Esophagus (tissue), 2 donors: ENCODE results near the gene COBL. TPM values are rescaled to one million over a fixed set of nuclear protein-coding genes. Genes with fewer than 3 reads are reported as not detected.

ENCODE experiments used
- H3K27ac ChIP-seq, 2 donors: one replicate each; pipeline ENCODE4 v1.5.1; 2013; ENCODE audit warnings: low read depth in 2 of 2, mild to moderate bottlenecking in 2 of 2, inconsistent platforms in 1 of 2, low read length in 1 of 2, moderate library complexity in 1 of 2
- H3K27me3 ChIP-seq, 2 donors: one replicate each; pipeline ENCODE4 v1.6.1; 2013; ENCODE audit warnings: low read length in 2 of 2, control low read depth in 1 of 2, mild to moderate bottlenecking in 1 of 2; ENCODE audit not compliant: insufficient read depth in 2 of 2, control insufficient read depth in 1 of 2
- H3K36me3 ChIP-seq, 2 donors: one replicate each; pipeline ENCODE4 v1.6.1; 2013; ENCODE audit warnings: low read length in 1 of 2; ENCODE audit not compliant: control insufficient read depth in 2 of 2, insufficient read depth in 2 of 2
- H3K4me1 ChIP-seq, 2 donors: one replicate each; pipeline ENCODE4 v1.6.1; 2013; ENCODE audit warnings: low read length in 1 of 2; ENCODE audit not compliant: control insufficient read depth in 2 of 2, insufficient read depth in 2 of 2
- H3K4me3 ChIP-seq, 2 donors: one replicate each; pipeline ENCODE4 v1.5.1; 2013; ENCODE audit warnings: low read length in 2 of 2, mild to moderate bottlenecking in 2 of 2, low read depth in 1 of 2, moderate library complexity in 1 of 2
- H3K9me3 ChIP-seq, 2 donors: one replicate each; pipeline ENCODE4 v1.6.1; 2013; ENCODE audit warnings: mild to moderate bottlenecking in 2 of 2, low read depth in 1 of 2, low read length in 1 of 2, moderate library complexity in 1 of 2; ENCODE audit not compliant: control insufficient read depth in 2 of 2, insufficient read depth in 1 of 2
- WGBS, 2 donors: extraction: QIAGEN DNeasy Blood & Tissue Kit; methylation state at CpG; one replicate each; pipeline ENCODE4 v1.1.7; 2013; 5-methylcytosine and 5-hydroxymethylcytosine counted together
- polyA plus RNA-seq, 2 donors: library from polyadenylated mRNA; stranded (reverse); fragments of 200-250 nt; gene quantifications; one replicate each; pipeline ENCODE4 v1.2.3, GENCODE V29; 2013
- donor health status: healthy with polysubstance abuse.
- donor health status: Bipolar disorder and iron deficiency.

COBL gene
- polyA plus RNA-seq, 2 donors = 3.6 to 6.1 TPM

DNA sequence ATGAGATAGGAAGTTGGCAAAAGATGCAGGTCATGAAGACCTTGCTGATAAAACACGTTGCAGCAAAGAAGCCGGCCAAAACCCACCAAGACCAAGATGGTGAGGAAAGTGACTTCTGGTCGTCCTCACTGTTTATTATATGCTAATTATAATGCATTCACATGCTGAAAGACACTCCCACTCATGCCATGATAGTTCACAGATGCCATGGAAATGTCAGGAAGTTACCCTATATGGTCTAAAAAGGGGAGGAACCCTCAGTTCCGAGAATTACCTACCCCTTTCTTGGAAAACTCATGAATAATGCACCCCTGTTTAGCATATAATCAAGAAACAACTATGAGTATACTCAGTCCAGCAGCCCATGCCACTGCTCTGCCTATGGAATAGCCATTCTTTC, 331.5 kb downstream of the COBL start:
- Histone ChIP-seq H3K36me3 (no peaks in the 10 kb centered on the region), H3K27ac (no peak overlapping the region), H3K4me1 (no peaks in the 10 kb centered on the region), H3K9me3 (no peaks in the 10 kb centered on the region), H3K27me3 (peaks cover 0 to 2% of the 10 kb centered on the region in 2 donors), H3K4me3 (no peak overlapping the region)
- WGBS, 2 donors = 76 to 78% methylated on average over 4 of the region's 4 CpGs

DNA sequence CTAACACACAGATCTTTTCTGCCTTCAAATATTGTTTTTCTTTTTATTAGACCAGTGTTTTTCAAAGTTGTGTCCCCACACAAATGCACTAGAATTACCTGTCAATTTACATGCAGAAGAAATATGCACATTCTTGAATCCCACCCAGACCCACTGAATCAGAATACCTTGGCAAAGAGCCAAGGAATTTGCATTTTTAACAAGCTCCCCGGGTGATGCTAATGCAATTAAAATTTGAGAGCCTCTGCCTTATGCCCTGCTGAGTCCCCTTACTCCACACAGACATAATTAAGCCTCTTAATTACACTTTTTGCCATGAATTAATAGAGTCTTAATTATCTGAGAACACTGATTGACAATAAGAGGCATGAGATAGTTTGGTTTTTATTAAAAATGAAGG, 332.8 kb downstream of the COBL start:
- Histone ChIP-seq H3K9me3 (no peaks in the 10 kb centered on the region), H3K4me1 (no peaks in the 10 kb centered on the region), H3K36me3 (no peaks in the 10 kb centered on the region), H3K4me3 (no peak overlapping the region), H3K27ac (no peak overlapping the region), H3K27me3 (peaks cover 0 to 2% of the 10 kb centered on the region in 2 donors)
- WGBS, 2 donors = 37 to 50% methylated on average over 1 of the region's 1 CpG

DNA sequence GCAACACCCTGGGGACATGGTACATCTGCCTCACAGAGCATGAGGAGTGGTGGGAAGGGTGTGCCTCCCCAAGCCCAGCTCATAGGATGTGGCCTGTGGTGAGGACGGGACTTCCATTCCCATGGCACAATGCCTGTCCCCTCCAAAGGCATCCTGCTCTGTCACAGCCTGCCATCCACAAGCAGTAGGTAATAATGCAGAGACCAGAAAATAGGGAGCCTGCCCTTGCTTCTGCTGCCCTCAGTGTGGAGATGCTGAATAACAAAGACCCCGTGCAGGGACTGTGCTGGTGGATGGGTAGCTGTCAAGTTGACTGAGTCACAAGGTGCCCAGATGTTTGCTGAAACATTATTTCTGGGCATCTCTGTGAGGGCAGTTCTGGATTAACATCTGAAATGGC, 334.0 kb downstream of the COBL start:
- WGBS, 2 donors = 74 to 83% methylated on average over 2 of the region's 2 CpGs
- H3K9me3 ChIP-seq = no peaks in the 10 kb centered on the region
- H3K27ac ChIP-seq = no peak overlapping the region
- no peaks in the 10 kb centered on the region for H3K4me1 ChIP-seq
- H3K27me3 ChIP-seq = peaks cover 0 to 2% of the 10 kb centered on the region in 2 donors
- no peak overlapping the region for H3K4me3 ChIP-seq
- H3K36me3 ChIP-seq = no peaks in the 10 kb centered on the region

DNA sequence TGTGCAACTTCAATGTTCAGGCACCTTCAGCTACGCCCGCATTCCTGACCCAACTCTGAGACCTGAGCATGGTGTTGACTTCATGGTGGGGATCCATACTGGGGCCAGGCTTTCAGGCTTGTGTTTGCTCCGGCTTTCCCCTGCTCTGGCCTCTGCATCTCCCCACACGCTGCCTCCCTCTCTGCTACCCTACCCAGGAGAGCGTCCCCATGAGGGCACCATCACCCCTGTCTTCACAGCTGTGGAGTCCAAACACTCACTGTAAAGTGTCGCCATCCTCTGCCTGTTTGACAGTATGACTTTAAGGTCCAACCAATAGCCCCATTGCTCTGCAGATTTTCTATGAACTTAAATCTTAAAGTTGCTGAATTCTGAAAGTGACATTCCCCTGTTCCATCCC, 334.9 kb downstream of the COBL start:
- WGBS, 2 donors = 93% methylated on average over 6 of the region's 6 CpGs
- Histone ChIP-seq H3K27ac (no peak overlapping the region), H3K36me3 (no peaks in the 10 kb centered on the region), H3K4me1 (no peaks in the 10 kb centered on the region), H3K27me3 (peaks cover 0 to 2% of the 10 kb centered on the region in 2 donors), H3K4me3 (no peak overlapping the region), H3K9me3 (no peaks in the 10 kb centered on the region)

DNA sequence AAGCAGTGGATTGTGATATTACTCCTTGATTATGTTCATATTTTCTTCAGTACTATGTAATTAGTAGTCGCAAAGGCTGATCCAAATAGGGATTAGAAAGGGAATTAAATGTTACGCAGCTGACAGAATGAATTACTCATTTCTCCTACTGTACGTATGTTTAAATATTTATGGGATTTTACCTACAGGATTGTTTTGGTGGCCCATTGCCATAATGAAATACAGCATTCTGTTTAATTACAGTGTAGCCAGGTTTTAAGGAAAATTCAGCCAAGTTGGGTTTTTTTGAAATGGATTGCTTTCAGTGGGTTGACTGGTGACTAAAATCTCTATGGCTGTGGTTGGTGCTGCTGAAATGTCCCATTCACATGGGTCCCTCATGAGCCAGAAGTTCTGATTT, 336.2 kb downstream of the COBL start:
- H3K36me3 ChIP-seq = no peaks in the 10 kb centered on the region
- WGBS, 2 donors = 41 to 66% methylated on average over 3 of the region's 3 CpGs
- H3K9me3 ChIP-seq = no peaks in the 10 kb centered on the region
- peaks cover 0 to 2% of the 10 kb centered on the region in 2 donors for H3K27me3 ChIP-seq
- H3K4me3 ChIP-seq = no peak overlapping the region
- no peaks in the 10 kb centered on the region for H3K4me1 ChIP-seq
- no peak overlapping the region for H3K27ac ChIP-seq

DNA sequence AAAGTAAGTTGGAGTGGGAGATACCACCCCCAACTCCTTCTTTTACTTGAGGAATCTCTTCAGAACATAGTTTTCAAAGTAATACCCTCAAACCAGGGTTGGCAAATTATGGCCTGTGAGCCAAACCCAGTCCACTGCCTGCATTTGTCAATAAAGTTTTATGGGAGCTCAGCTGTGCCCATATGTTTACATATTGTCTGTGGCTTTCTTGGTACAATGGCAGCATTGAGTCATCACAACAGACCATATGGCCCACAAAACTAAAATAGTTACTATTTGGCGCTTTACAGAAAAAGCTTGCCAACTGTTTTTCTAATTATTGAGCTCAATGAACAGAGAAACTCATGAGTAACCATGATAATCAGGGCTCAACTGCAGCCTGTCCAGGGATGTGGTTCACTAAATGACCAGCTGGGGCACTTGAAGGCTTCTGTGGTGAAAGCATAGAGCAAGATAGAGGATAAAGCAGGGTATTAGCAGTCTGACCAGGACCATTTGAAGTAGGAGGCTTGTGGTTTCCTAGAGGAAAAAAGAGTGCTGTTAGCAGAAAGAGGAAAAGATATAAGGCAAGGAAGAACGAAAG, 337.9 kb downstream of the COBL start:
- H3K27me3 ChIP-seq = peaks cover 0 to 2% of the 10 kb centered on the region in 2 donors
- H3K27ac ChIP-seq = no peak overlapping the region
- peaks cover 0 to 2% of the 10 kb centered on the region in 2 donors for H3K9me3 ChIP-seq
- H3K4me1 ChIP-seq = no peaks in the 10 kb centered on the region
- no peaks in the 10 kb centered on the region for H3K36me3 ChIP-seq
- WGBS, 2 donors = 86 to 87% methylated on average over 2 of the region's 2 CpGs
- H3K4me3 ChIP-seq = no peak overlapping the region

DNA sequence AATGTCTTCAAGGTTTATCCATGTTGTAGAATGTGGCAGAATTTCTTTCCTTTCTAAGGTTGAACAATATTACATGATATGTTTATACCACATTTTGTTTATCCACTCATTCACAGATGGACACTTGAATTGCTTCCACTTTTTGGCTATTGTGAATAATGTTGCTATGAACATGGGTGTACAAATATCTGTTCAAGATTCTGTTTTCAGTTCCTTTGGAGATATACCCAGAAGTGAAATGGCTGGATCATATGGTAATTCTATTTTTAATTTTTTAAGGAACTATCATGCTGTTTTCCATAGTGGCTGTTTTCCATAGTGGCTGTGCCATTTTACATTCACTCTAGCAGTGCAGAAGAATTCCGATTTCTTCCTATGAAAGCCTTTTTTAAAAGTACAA, 339.2 kb downstream of the COBL start:
- no peak overlapping the region for H3K4me3 ChIP-seq
- H3K36me3 ChIP-seq = no peaks in the 10 kb centered on the region
- H3K4me1 ChIP-seq = no peaks in the 10 kb centered on the region
- H3K9me3 ChIP-seq = peaks cover 0 to 2% of the 10 kb centered on the region in 2 donors
- H3K27ac ChIP-seq = no peak overlapping the region
- H3K27me3 ChIP-seq = peaks cover 0 to 2% of the 10 kb centered on the region in 2 donors
- WGBS, 2 donors = 89 to 92% methylated on average over 1 of the region's 1 CpG

DNA sequence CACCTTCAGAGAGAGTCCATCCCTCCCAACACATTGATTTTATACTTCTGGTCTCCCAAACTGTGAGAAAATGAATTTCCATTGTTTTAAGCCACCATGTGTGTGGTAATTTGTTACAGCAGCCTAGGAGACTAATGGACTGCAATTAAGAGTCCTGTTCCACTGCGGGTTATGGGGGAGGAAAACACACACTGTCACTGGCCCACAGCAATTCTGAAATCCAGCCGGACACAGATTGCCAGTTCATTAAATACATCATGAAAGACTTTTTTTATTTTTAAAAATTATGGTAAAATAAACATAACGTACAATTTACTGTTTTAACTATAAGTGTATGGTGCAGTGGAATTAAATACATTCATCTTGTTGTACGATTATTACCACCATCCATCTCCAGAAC, 340.5 kb downstream of the COBL start:
- Histone ChIP-seq H3K4me1 (no peaks in the 10 kb centered on the region), H3K27ac (no peak overlapping the region), H3K27me3 (no peaks in the 10 kb centered on the region), H3K9me3 (peaks cover 0 to 2% of the 10 kb centered on the region in 2 donors), H3K4me3 (no peak overlapping the region), H3K36me3 (no peaks in the 10 kb centered on the region)
- WGBS, 2 donors = 93 to 95% methylated on average over 4 of the region's 4 CpGs

DNA sequence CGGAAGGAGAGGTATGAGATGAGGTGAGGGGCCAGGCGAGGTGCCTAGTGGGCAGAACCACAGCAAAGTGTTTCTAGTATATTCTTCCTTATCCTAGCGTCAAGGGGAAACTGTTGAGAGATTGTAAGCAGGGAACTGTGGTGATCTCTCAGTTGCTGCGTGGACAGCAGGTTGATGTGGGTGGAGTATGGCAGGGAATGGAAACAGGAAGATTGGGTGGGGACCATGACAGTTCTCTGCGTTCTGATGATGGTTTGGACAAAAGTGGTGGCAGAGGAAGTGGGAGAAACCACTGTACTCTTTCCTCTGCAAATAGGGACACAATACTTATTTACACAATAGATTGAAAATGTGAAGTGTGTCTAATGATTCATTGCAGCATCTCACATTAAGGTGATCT, 342.4 kb downstream of the COBL start:
- Histone ChIP-seq H3K27me3 (no peaks in the 10 kb centered on the region), H3K9me3 (peaks cover 0 to 2% of the 10 kb centered on the region in 2 donors), H3K4me1 (no peaks in the 10 kb centered on the region), H3K36me3 (no peaks in the 10 kb centered on the region), H3K4me3 (no peak overlapping the region), H3K27ac (no peak overlapping the region)
- 70 to 72% methylated on average over 5 of the region's 5 CpGs for WGBS, 2 donors

DNA sequence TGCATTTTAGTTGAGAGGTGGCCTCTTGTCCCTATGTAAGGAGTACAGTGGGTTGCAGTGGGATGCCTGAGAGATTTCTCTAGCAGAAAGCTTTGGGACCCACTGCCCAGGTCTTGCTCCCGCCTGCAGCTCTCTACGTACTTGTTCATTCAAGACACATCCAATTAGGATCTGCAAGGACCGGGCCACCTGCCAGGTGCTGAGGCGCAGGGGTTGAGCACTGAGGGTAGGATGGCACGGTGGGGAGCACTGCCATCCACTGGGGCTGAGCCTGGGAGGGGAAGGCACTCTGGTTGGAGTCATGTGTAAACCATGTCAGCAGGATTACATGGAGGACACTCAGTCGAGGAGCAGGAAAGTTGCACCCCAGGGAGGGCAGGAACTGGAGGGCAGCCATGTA, 342.8 kb downstream of the COBL start:
- WGBS, 2 donors = 87 to 89% methylated on average over 6 of the region's 6 CpGs
- Histone ChIP-seq H3K27ac (no peak overlapping the region), H3K27me3 (no peaks in the 10 kb centered on the region), H3K36me3 (no peaks in the 10 kb centered on the region), H3K4me3 (no peak overlapping the region), H3K9me3 (peaks cover 0 to 2% of the 10 kb centered on the region in 2 donors), H3K4me1 (no peaks in the 10 kb centered on the region)
